GM21526 (cell line): ENCODE data around the gene VPS72.

ENCODE experiments used
- ATAC-seq: cut with Tn5 transposase; IDR thresholded peaks from one replicate; pipeline ENCODE4 v1.9.1; 2021; ENCODE audit warnings: moderate library complexity; ENCODE audit not compliant: unreplicated experiment, low FRiP score

VPS72 gene

GRCh38 chr1:151146072-151146411 lies 44.0 kb downstream of the VPS72 start:
- ATAC-seq: no peak

- no peak for ATAC-seq
These were observed 44.5 kb downstream of the VPS72 start for GRCh38 chr1:151145304-151146071.

DNA sequence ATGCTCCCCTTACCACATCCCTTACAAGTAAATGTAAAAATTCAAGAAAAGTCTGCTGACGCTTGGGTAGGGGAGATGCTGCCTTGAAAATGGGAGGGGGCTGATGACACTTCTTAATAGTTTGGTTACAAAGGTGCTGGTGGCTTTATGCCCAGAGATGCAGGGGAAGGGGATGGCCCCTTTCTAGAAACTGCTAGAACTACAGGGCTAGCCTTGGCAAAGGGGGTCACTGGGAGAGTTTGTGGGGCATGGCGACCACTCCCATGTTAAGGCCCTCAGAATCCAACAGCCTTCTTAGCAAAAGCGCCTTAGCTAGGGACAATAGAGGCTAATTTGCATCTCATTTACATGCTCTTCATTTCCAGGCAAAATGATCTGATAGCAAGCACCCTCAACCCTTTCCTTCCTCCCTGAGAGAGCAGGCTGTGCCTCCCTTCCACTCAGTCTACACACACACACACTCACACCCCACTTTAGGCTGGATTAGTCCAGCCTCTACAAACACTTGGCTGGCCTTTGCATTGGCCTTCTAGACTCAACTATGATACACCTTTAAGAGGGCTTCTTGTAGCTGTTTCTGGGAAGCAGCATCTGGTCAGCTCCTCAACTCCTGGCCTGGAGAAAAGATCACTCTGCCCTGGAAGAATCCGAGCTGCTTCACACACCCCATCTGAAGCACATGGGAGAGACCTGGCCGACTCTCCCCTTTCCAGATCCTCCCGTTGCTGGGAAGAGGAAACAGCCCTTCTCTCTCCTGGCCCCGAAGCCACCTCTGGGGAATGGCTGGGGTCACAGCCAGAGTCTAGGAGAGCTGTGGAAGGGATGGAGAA lies 45.3 kb downstream of the VPS72 start:
- no peak for ATAC-seq

GRCh38 chr1:151143986-151144385 lies 46.0 kb downstream of the VPS72 start:
- ATAC-seq: no peak

DNA sequence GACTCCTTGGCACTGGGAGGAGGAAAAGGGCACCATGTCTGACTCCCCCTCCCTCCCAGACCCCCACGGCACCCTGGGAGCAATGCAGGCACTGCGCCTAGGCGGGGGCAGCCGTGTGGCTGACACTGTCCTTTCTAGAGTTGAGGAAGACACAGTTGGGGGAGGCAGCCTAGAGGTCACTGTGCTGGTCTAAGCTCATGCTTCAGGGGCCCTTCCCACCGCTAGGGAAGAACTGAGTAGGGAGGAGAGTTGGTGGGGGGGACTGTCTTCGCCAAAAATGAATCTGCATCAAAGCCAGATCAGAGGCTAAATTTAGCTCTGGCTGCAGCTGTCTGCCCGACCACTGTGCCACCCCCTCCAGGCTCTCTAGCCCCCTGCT lies 47.0 kb downstream of the VPS72 start:
- ATAC-seq: no peak

GRCh38 chr1:151142411-151143056 lies 47.5 kb downstream of the VPS72 start:
- ATAC-seq: no peak

- no peak for ATAC-seq
These were observed 52.2 kb downstream of the VPS72 start for GRCh38 chr1:151137789-151138188.

GRCh38 chr1:151135433-151136385 lies 54.3 kb downstream of the VPS72 start:
- ATAC-seq: no peak

GRCh38 chr1:151134991-151135390 lies 55.0 kb downstream of the VPS72 start:
- no peak for ATAC-seq

GRCh38 chr1:151134396-151134795 lies 55.6 kb downstream of the VPS72 start:
- ATAC-seq: no peak

DNA sequence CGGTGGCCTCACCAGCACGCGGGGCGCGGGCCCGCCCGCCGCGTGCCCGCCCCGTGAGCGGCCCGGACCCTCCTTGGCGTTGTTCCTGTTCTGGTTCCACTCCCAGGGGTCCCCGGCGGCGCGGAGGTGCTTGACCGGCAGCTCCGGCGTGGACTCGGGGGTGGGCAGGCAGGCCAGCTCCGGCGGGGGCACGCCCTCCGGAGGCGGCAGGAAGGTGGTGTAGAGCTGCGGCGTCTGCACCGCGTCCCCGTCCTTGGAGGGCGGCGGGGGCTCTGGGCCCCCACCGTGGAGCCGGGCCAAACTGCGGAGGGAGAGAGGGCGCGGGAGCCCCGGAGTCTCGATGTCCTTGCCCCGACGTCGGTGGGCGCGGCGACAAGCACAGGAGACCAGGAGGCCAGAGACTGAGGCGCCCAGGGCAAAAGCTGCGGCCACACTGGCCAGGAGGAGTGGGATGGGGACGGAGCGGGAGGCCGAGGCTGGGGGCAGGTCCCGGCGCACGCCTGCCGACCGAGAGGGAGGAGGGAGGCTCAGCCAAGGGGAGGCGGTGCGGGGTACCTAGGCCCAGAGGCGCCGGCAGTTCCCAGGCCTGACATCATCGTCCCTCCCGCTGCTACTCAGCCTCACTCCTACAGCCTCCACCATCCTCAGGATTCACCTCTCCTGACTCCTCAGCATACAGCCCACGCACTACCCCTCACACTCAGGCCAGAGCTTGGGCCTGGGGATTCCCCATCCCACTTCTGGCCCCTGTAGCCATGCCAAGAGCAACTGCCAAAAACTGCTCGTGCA lies 56.8 kb downstream of the VPS72 start:
- ATAC-seq: no peak

DNA sequence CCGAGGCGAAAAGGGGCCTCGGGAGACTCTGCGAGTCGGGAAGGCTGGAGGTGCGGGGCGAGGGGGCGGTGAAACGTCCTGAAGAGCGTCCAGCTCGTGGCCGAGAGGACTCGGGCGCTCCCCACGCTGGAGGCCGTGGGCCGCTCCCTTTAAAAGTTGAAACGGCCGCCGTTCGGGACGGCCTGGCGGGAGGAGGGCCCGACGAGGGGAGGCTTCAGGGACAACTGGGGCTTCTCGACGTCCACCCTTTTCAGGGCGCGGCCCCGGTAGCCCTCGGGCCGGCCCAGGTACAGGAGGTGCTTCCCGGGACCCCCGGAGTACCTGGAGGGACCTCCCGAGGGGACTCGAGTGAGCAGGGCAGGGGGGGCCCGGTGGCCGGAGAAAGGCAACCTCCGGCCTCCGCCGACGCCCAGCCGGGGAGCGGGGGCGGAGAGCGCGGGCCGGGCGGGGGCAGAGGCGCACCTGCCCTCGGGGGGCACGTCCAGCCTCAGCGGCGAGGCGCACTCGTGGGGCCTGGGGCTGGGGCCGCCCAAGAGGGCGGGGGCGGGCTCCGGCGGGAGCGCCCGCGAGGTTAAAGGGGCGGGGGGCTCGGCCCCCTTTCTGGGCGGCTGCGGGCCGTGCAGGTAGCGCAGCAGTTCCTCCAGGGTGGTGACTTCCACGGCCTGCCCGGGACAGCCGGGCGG lies 57.5 kb downstream of the VPS72 start:
- ATAC-seq: no peak

- ATAC-seq: no peak
These were observed 58.2 kb downstream of the VPS72 start for GRCh38 chr1:151131701-151132334.

DNA sequence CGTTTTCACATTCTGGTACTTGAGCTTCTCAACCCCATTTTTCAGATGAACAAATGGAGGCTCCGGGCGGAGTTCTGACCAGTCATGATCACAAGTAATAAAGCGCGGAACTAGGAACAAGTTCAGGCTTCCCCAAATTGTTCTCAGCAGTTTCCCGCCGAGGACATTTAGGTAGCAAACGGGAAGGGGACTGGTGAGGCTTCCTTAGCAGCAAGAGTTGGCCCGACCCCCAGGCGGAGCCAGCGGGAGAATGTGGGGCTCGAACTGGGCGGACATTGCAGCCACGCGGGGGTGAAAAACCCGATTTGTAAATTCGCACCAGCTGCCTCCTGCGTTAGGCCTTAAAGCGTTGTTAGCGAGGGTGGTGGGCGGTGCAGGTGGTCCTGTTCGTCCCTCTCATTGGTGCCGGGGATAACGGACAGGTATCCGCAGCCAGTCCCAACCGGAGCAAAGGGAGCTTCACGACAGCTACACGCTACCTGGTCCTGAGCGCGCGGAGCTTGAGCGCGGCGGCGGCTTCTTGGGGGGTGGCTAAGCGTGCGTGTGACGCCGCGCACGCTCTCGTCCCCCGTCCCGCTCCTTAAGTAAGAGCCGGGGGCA lies 58.9 kb downstream of the VPS72 start:
- no peak for ATAC-seq

GRCh38 chr1:151128800-151129199 lies 61.2 kb downstream of the VPS72 start:
- no peak for ATAC-seq
